Gastrocnemius medialis (tissue), 4 donors: Measurements from ENCODE around the gene SLC30A10. TPM values are rescaled to one million over a fixed set of nuclear protein-coding genes. Genes with fewer than 3 reads are reported as not detected.

ENCODE experiments used
- total RNA-seq, 4 donors: library from RNA; depleted of rRNA; stranded (reverse); fragments of >200 nt; gene quantifications; one replicate each; pipeline versions ENCODE4 v1.1.0 to v1.2.3, GENCODE V29; 2016

The SLC30A10 gene
- total RNA-seq, 4 donors from 2014 or later: not detected

Other genes starting within 250 kb of the SLC30A10 start
- 10 to 100 TPM; 47.4 to 89.6 (median 73.9) TPM for gene EPRS1, start 117.9 kb upstream of the SLC30A10 start, total RNA-seq
- 10 to 100 TPM in 1 of 4 donors, 1 to 10 TPM in 3; 5.2 to 27.5 (median 9.2) TPM for gene BPNT1, start 161.2 kb upstream of the SLC30A10 start, total RNA-seq
- 10 to 100 TPM; 64.7 to 83.6 (median 74.6) TPM for gene IARS2, start 165.6 kb upstream of the SLC30A10 start, total RNA-seq